KMS-11 (cell line): ENCODE measurements around the gene FREM3.

Source experiments
- H2AFZ ChIP-seq: fragments of 200-600 bp; sonication (generic); 2 replicates; pipeline ENCODE4 v1.6.1; 2016; ENCODE audit warnings: antibody characterized with exemption, mixed run types, low read depth
- H3K27ac ChIP-seq: fragments of 200-600 bp; sonication (generic); 2 replicates; pipeline ENCODE4 v1.6.1; 2016; ENCODE audit warnings: mild to moderate bottlenecking, mixed run types
- H3K27me3 ChIP-seq: fragments of 200-600 bp; sonication (generic); 2 replicates; pipeline ENCODE4 v1.6.1; 2017; ENCODE audit warnings: mild to moderate bottlenecking, low read depth, mixed run types, moderate library complexity; ENCODE audit not compliant: insufficient read depth
- H3K36me3 ChIP-seq: fragments of 200-600 bp; sonication (generic); 2 replicates; pipeline ENCODE4 v1.6.1; 2017; ENCODE audit warnings: mild to moderate bottlenecking, mixed run types; ENCODE audit not compliant: insufficient read depth
- H3K4me1 ChIP-seq: fragments of 200-600 bp; sonication (generic); 2 replicates; pipeline ENCODE4 v1.6.1; 2016; ENCODE audit warnings: mild to moderate bottlenecking, low read depth, mixed run types; ENCODE audit not compliant: poor library complexity, severe bottlenecking
- H3K4me2 ChIP-seq: fragments of 200-600 bp; sonication (generic); 2 replicates; pipeline ENCODE4 v1.7.0; 2016; ENCODE audit warnings: mild to moderate bottlenecking, mixed run types
- H3K4me3 ChIP-seq: fragments of 200-600 bp; sonication (generic); IDR thresholded peaks from 2 replicates; pipeline ENCODE4 v1.6.1; 2017; ENCODE audit warnings: low read depth, low read length, mixed read lengths; ENCODE audit not compliant: insufficient read depth
- H3K79me2 ChIP-seq: fragments of 200-600 bp; sonication (generic); 2 replicates; pipeline ENCODE4 v1.6.1; 2016; ENCODE audit warnings: low read depth, mixed run types; ENCODE audit not compliant: insufficient read depth
- H3K9ac ChIP-seq: fragments of 200-600 bp; sonication (generic); 2 replicates; pipeline ENCODE4 v1.6.1; 2016; ENCODE audit warnings: mild to moderate bottlenecking, mixed run types
- H4K20me1 ChIP-seq: fragments of 200-600 bp; sonication (generic); 2 replicates; pipeline ENCODE4 v1.6.1; 2016; ENCODE audit warnings: mild to moderate bottlenecking, mixed run types; ENCODE audit not compliant: insufficient read depth
- CTCF ChIP-seq: fragments of 200-600 bp; sonication (generic); conservative IDR thresholded peaks from 2 replicates; pipeline ENCODE4 v1.6.1; 2017; ENCODE audit warnings: low read depth, mild to moderate bottlenecking, antibody characterized with exemption, low read length, moderate library complexity, mixed read lengths

The FREM3 gene

GRCh38 chr4:143625632-143626031 lies 74.8 kb downstream of the FREM3 start:
- Histone ChIP-seq H3K79me2 (no peaks in the 10 kb centered on the region), H3K4me3 (no peak overlapping the region), H3K36me3 (no peaks in the 10 kb centered on the region), H3K4me1 (no peaks in the 10 kb centered on the region), H4K20me1 (no peaks in the 10 kb centered on the region), H3K4me2 (no peak overlapping the region), H3K27me3 (no peaks in the 10 kb centered on the region), H3K27ac (no peak overlapping the region), H2AFZ (no peak overlapping the region), H3K9ac (no peak overlapping the region)
- TF ChIP-seq CTCF = no peak

GRCh38 chr4:143623896-143624295 lies 76.6 kb downstream of the FREM3 start:
- no peaks in the 10 kb centered on the region for H4K20me1 ChIP-seq
- H3K79me2 ChIP-seq = no peaks in the 10 kb centered on the region
- no peaks in the 10 kb centered on the region for H3K4me1 ChIP-seq
- no peak overlapping the region for H3K4me2 ChIP-seq
- no peaks in the 10 kb centered on the region for H3K36me3 ChIP-seq
- H3K27ac ChIP-seq = no peak overlapping the region
- H3K4me3 ChIP-seq = no peak overlapping the region
- no peak overlapping the region for H3K9ac ChIP-seq
- no peak for TF ChIP-seq CTCF
- no peak overlapping the region for H2AFZ ChIP-seq
- H3K27me3 ChIP-seq = no peaks in the 10 kb centered on the region

- no peaks in the 10 kb centered on the region for H3K79me2 ChIP-seq
- H3K4me2 ChIP-seq = no peak overlapping the region
- H3K27me3 ChIP-seq = peaks cover 11% of the 10 kb centered on the region; the same call in 1 of the 2 replicates
- no peak for TF ChIP-seq CTCF
- no peaks in the 10 kb centered on the region for H3K36me3 ChIP-seq
- H3K4me1 ChIP-seq = peaks cover 23% of the 10 kb centered on the region
- H2AFZ ChIP-seq = no peak overlapping the region
- H4K20me1 ChIP-seq = no peaks in the 10 kb centered on the region
- no peak overlapping the region for H3K9ac ChIP-seq
- no peak overlapping the region for H3K27ac ChIP-seq
- no peak overlapping the region for H3K4me3 ChIP-seq
Observed at GRCh38 chr4:143618811-143619210, 81.7 kb downstream of the FREM3 start.

- H3K4me3 ChIP-seq = no peak overlapping the region
- H3K27me3 ChIP-seq = peaks cover 11% of the 10 kb centered on the region; the same call in 1 of the 2 replicates
- peaks cover 23% of the 10 kb centered on the region for H3K4me1 ChIP-seq
- no peaks in the 10 kb centered on the region for H3K36me3 ChIP-seq
- no peaks in the 10 kb centered on the region for H3K79me2 ChIP-seq
- H3K9ac ChIP-seq = no peak overlapping the region
- no peak overlapping the region for H3K27ac ChIP-seq
- H4K20me1 ChIP-seq = no peaks in the 10 kb centered on the region
- TF ChIP-seq CTCF = no peak
- H3K4me2 ChIP-seq = no peak overlapping the region
- no peak overlapping the region for H2AFZ ChIP-seq
Observed at GRCh38 chr4:143617994-143618679, 82.3 kb downstream of the FREM3 start.
